SKM-1 treated with dmso at 0.1 percent for 144 hours (cell line): ENCODE data around the gene CLEC11A.
"Not testable (repeated sequence)": the region's sequence is repeated elsewhere in the genome, so short reads cannot be mapped to it uniquely, and the experiment has no call there.

Experiments used
- DNase-seq: peaks from one replicate; lab custom pipeline; 2025; ENCODE audit not compliant: unreplicated experiment; lab: John Stamatoyannopoulos, UW

The CLEC11A gene

GRCh38 chr19:50756244-50756643, 33.1 kb downstream of the CLEC11A start:
- not testable (repeated sequence) for DNase-seq

- not testable (repeated sequence) for DNase-seq
These were observed 34.5 kb downstream of the CLEC11A start for GRCh38 chr19:50757624-50758023.

GRCh38 chr19:50759076-50759475, 35.9 kb downstream of the CLEC11A start:
- not testable (repeated sequence) for DNase-seq

GRCh38 chr19:50759886-50760285, 36.7 kb downstream of the CLEC11A start:
- DNase-seq = peak; percentile 6

DNA sequence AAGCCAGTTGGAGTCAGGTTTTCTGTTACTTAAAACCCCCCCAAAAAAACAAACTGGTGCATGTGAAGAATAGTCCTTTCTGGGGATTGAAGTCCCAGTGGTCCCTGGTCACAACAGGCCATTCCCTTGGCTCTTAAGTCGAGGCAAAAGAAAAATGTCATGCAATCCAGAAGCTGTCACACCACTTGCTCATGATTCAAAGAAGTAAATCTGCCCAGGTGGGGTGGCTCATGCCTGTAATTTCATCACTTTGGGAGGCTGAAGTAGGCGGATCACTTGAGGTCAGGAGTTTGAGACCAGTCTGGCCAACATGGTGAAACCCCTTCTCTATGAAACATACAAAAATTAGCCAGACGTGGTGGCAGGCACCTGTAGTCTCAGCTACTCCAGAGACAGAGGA, 38.3 kb downstream of the CLEC11A start:
- DNase-seq = not testable (repeated sequence)

DNA sequence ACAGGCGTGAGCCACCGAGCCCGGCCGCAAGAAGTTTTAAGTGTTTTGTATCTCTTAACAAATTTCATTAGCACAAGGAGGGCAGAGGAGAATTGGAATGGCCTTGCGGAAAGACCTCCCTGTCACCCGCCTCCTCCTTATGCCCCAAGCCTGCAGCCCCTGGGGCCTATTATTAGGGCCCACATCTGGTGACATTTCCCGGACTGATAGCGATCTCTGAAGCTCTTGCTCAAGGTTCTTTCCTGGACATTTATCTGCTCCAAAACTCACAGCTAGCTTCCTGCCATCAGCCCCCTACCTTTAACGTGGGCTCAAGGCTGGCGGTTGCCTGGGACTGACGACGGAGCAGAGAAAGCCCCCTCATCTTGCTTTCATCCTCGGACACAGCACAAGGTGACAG, 40.4 kb downstream of the CLEC11A start:
- DNase-seq = not testable (repeated sequence)

DNA sequence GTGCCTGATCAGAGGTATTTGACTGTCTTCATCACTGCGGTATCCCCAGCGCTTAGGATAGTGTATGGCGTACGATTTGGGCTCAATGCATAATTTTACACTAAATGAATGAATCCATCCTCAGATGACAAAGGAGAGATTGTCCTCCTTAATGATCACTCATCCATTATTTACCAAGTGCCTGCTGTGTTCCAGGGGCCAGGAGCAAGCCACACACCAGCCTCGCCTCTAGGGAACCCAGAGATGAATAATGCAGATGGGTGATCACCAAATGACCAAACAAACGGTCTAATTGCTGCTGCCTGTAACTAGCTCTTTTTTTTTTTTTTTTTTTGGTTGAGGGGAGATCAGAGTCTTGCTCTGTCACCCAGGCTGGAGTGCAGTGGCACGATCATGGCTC, 41.2 kb downstream of the CLEC11A start:
- DNase-seq = no peak

- not testable (repeated sequence) for DNase-seq
These were observed 43.6 kb downstream of the CLEC11A start for GRCh38 chr19:50766746-50767145.

- DNase-seq = not testable (repeated sequence)
These were observed 44.1 kb downstream of the CLEC11A start for GRCh38 chr19:50767263-50767662.

DNA sequence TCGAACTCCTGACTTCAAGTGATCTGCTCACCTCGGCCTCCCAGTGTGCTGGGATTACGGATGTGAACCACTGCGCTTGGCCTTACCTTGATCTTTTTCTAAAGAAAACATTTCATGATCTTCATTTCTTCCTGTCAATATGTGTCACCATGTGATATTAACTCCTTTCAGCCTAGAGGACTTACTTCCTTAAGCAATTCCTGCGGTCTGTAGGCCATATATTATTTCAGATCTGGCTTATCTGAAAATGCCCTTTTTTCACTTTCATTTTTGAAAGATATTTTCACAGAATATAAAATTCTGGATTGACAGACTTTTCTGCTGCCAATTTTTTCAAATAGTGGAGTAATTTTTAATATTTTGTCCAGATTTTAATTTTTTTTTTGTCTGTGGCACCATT, 45.1 kb downstream of the CLEC11A start:
- DNase-seq = no peak

DNA sequence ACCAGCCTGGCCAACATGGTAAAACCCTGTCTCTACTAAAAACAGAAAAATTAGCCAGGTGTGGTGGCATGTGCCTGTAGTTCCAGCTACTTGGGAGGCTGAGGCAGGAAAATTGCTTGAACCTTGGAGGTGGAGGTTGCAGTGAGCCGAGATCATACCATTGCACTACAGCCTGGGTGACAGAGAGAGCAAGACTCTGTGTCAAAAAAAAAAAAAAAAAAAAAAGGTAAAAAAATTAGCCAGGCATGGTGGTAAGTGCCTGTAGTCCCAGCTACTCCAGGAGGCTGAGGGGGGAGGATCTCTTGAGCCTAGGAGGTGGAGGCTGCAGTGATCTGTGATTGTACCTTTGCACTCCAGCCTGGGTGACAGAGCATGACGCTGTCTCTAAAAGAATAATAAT, 47.0 kb downstream of the CLEC11A start, which contains the start of gene GPR32:
Gene GPR32, plus strand, starts transcription at position 301 of the 400 bp plus-strand sequence. CDS start 137 bp downstream, outside the sequence.
- not testable (repeated sequence) for DNase-seq

DNA sequence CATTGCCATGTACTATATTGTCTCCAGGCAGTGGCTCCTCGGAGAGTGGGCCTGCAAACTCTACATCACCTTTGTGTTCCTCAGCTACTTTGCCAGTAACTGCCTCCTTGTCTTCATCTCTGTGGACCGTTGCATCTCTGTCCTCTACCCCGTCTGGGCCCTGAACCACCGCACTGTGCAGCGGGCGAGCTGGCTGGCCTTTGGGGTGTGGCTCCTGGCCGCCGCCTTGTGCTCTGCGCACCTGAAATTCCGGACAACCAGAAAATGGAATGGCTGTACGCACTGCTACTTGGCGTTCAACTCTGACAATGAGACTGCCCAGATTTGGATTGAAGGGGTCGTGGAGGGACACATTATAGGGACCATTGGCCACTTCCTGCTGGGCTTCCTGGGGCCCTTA, 47.7 kb downstream of the CLEC11A start:
- no peak for DNase-seq

GRCh38 chr19:50772476-50772875, 49.3 kb downstream of the CLEC11A start:
- peak; percentile 31 for DNase-seq

GRCh38 chr19:50772912-50773311, 49.7 kb downstream of the CLEC11A start:
- not testable (repeated sequence) for DNase-seq

- not testable (repeated sequence) for DNase-seq
These were observed 50.3 kb downstream of the CLEC11A start for GRCh38 chr19:50773454-50773853.
